Kidney (tissue), 14 donors: ENCODE measurements around the gene ENTPD6. TPM values are rescaled to one million over a fixed set of nuclear protein-coding genes. Genes with fewer than 3 reads are reported as not detected.

ENCODE experiments used
- DNase-seq, 5 donors: peaks; one replicate each; pipeline ENCODE4 v3.0.0-alpha.2; 2013 to 2020
- FAIRE-seq: peaks from 2 replicates; lab custom pipeline; 2012; peaks lifted over from hg19 to GRCh38; lab: Jason Lieb, UNC
- H3K27ac ChIP-seq, 2 donors: one replicate each; pipeline ENCODE4 v1.7.0; 2013; ENCODE audit warnings: low read depth in 2 of 2, low read length in 2 of 2, inconsistent platforms in 1 of 2
- H3K27me3 ChIP-seq: one replicate; pipeline ENCODE4 v1.7.1; 2013; ENCODE audit warnings: low read length, inconsistent platforms; ENCODE audit not compliant: control insufficient read depth, insufficient read depth
- H3K36me3 ChIP-seq, 3 donors: one replicate each; pipeline versions ENCODE4 v1.7.0 to v1.7.1; 2013; ENCODE audit warnings: low read length in 3 of 3, control low read depth in 1 of 3, inconsistent platforms in 1 of 3; ENCODE audit not compliant: insufficient read depth in 3 of 3, control insufficient read depth in 2 of 3
- H3K4me1 ChIP-seq, 3 donors: one replicate each; pipeline versions ENCODE4 v1.7.0 to v1.7.1; 2013; ENCODE audit warnings: low read length in 3 of 3, inconsistent platforms in 1 of 3, low read depth in 1 of 3; ENCODE audit not compliant: control insufficient read depth in 2 of 3, insufficient read depth in 2 of 3
- H3K4me3 ChIP-seq, 3 donors: one replicate each; pipeline versions ENCODE4 v1.7.0 to v1.8.1; 2013; ENCODE audit warnings: low read length in 3 of 3, control low read depth in 1 of 3, inconsistent platforms in 1 of 3
- H3K9ac ChIP-seq, 3 donors: one replicate each; pipeline versions ENCODE4 v1.7.0 to v1.7.1; 2013; ENCODE audit warnings: low read length in 3 of 3, control low read depth in 1 of 3, inconsistent platforms in 1 of 3
- H3K9me3 ChIP-seq, 3 donors: one replicate each; pipeline versions ENCODE4 v1.7.0 to v1.7.1; 2013; ENCODE audit warnings: low read length in 3 of 3, control low read depth in 1 of 3, inconsistent platforms in 1 of 3; ENCODE audit not compliant: control insufficient read depth in 2 of 3, insufficient read depth in 1 of 3
- intact Hi-C: fragments of 100-400 bp; cut with DNase I; formaldehyde crosslinking; loops from one replicate; pipeline ENCODE4 v1.11.1; 2022
- polyA plus RNA-seq: library from polyadenylated mRNA; stranded (reverse); fragments of 350-450 nt; fragmentation: Illumina TruSeq; extraction: RNeasy Lipid Tissue Mini Kit (QIAGEN cat#74804); gene quantifications from one replicate; pipeline ENCODE4 v1.2.3, GENCODE V29; 2014; ENCODE audit warnings: low read depth, low replicate concordance; ENCODE audit not compliant: insufficient read depth
- total RNA-seq: library from RNA; stranded (reverse); fragmentation: NEBNext Ultra II Directional; extraction: Animal tissue kit (Norgen Biotek cat#: 25700); gene quantifications from one replicate; pipeline ENCODE4 v1.2.1, GENCODE V29; 2021
- TF ChIP-seq, protein P1 (sequence below): IDR thresholded peaks from 3 replicates; pipeline ENCODE4 v1.5.1; 2012; ENCODE audit warnings: mild to moderate bottlenecking, moderate library complexity, borderline replicate concordance; ENCODE audit not compliant: insufficient read depth; ENCODE audit errors: extremely low read depth
- donor health status: control.
- donor health status: control.
- donor health status: control.
- donor health status: control.
- donor health status: control.
- donor health status: DM: yes; HTN: yes; CAD: no.
- donor health status: Normal renal cell carcinoma (clear cell type).

The ENTPD6 gene
- total and polyA plus RNA-seq, 2 donors from 2014 or later: 59.0 to 95.7 TPM

DNA sequence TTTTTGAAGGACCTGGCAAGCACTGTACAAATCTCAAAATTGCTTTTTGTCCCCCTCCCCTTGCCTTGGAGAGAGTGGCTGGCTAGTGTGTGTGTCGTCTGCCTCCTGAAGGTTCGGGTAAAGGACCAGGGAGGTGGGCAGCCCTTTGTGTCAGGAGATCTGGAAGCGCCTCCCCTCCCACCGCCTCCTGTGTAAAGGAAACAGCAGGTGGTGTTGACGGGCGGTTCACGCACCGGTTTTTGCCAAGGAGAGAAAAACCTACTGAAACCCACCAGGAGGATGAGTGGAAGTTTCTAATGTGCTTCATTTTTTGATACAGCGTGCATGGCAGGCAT, 1.2 kb downstream of the ENTPD6 start:
- intact Hi-C loops: no loop called here
- H3K4me3 ChIP-seq: peak overlapping the region; percentile 70 to 89 (median 86)
- no peaks in the 10 kb centered on the region for H3K27me3 ChIP-seq
- TF ChIP-seq, protein P1, sequence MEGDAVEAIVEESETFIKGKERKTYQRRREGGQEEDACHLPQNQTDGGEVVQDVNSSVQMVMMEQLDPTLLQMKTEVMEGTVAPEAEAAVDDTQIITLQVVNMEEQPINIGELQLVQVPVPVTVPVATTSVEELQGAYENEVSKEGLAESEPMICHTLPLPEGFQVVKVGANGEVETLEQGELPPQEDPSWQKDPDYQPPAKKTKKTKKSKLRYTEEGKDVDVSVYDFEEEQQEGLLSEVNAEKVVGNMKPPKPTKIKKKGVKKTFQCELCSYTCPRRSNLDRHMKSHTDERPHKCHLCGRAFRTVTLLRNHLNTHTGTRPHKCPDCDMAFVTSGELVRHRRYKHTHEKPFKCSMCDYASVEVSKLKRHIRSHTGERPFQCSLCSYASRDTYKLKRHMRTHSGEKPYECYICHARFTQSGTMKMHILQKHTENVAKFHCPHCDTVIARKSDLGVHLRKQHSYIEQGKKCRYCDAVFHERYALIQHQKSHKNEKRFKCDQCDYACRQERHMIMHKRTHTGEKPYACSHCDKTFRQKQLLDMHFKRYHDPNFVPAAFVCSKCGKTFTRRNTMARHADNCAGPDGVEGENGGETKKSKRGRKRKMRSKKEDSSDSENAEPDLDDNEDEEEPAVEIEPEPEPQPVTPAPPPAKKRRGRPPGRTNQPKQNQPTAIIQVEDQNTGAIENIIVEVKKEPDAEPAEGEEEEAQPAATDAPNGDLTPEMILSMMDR: no peak
- H3K9ac ChIP-seq: peak overlapping the region in 2 of 3 donors; percentile 41 to 98
- DNase-seq (no peak), FAIRE-seq (no peak)
- H3K36me3 ChIP-seq: peaks cover 0 to 2% (median 0%) of the 10 kb centered on the region in 3 donors
- H3K27ac ChIP-seq: peak overlapping the region; percentile 82 to 83
- peaks cover 0 to 9% (median 3%) of the 10 kb centered on the region in 3 donors for H3K4me1 ChIP-seq
- H3K9me3 ChIP-seq: no peaks in the 10 kb centered on the region

- Histone ChIP-seq H3K4me3 (peak overlapping the region in 2 of 3 donors; percentile 86 to 89), H3K4me1 (peaks cover 0 to 9% (median 3%) of the 10 kb centered on the region in 3 donors), H3K27me3 (no peaks in the 10 kb centered on the region), H3K36me3 (peaks cover 0 to 2% (median 0%) of the 10 kb centered on the region in 3 donors), H3K9ac (peak overlapping the region in 1 of 3 donors; percentile 98), H3K27ac (peak overlapping the region in 1 of 2 donors; percentile 83), H3K9me3 (no peaks in the 10 kb centered on the region)
- TF ChIP-seq, protein P1: no peak
- intact Hi-C loops: no loop called here
- FAIRE-seq (no peak), DNase-seq (no peak)
Measured at GRCh38 chr20:25197183-25197869, 1.8 kb downstream of the ENTPD6 start.

DNA sequence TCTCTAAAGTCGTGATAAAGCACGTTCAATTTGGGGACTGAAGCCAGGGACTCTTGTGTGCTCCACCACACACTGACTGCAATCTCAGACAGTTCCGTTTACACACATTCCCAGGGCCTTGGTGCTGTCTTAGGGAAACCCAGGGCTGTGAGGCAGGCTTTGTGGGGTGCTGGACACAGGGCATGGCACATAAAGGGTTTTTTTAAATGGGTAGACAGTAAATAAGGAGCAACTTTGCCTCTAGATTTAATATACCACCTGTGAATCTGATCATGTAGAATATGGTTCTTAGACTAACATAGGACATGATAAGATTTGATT, 2.3 kb downstream of the ENTPD6 start:
- Histone ChIP-seq H3K9me3 (no peaks in the 10 kb centered on the region), H3K27ac (no peak overlapping the region), H3K4me1 (peaks cover 0 to 9% (median 3%) of the 10 kb centered on the region in 3 donors), H3K36me3 (peaks cover 0 to 2% (median 0%) of the 10 kb centered on the region in 3 donors), H3K4me3 (no peak overlapping the region), H3K9ac (no peak overlapping the region), H3K27me3 (no peaks in the 10 kb centered on the region)
- intact Hi-C loops: no loop called here
- TF ChIP-seq, protein P1: no peak
- FAIRE-seq: no peak
- DNase-seq: no peak
